SK-N-SH treated with all-trans-retinoic acid at 6 μM for 48 hours (cell line): ENCODE results near the gene OR5F1.

ENCODE experiments used
- ATAC-seq: fragments of 200-7000 bp; cut with Tn5 transposase; 3 replicates; pipeline ENCODE4 v1.9.1; 2020; ENCODE audit warnings: mild to moderate bottlenecking, moderate library complexity
- BACH2 ChIP-seq: fragments of 250-450 bp; sonication (Bioruptor Pico); IDR thresholded peaks from 2 replicates; pipeline ENCODE4 v1.9.0; 2021; ENCODE audit warnings: mild to moderate bottlenecking, borderline replicate concordance
- CREB5 ChIP-seq: fragments of 250-450 bp; sonication (Bioruptor Pico); IDR thresholded peaks from 2 replicates; pipeline ENCODE4 v1.5.1; 2020; ENCODE audit warnings: low read depth, mild to moderate bottlenecking, moderate library complexity
- CSDC2 ChIP-seq: fragments of 250-450 bp; sonication (Bioruptor Pico); IDR thresholded peaks from 2 replicates; pipeline ENCODE4 v1.5.0; 2020; ENCODE audit warnings: mild to moderate bottlenecking, moderate library complexity
- ESRRG ChIP-seq: fragments of 250-450 bp; sonication (Bioruptor Pico); IDR thresholded peaks from 2 replicates; pipeline ENCODE4 v1.6.1; 2021; ENCODE audit warnings: mild to moderate bottlenecking
- ISL1 ChIP-seq: fragments of 250-450 bp; sonication (Bioruptor Pico); IDR thresholded peaks from 2 replicates; pipeline ENCODE4 v2.1.2; 2022; ENCODE audit warnings: mild to moderate bottlenecking, moderate library complexity
- OSR1 ChIP-seq: fragments of 250-450 bp; sonication (Bioruptor Pico); IDR thresholded peaks from 2 replicates; pipeline ENCODE4 v1.8.0; 2022; ENCODE audit warnings: moderate library complexity, mild to moderate bottlenecking, inconsistent platforms
- PATZ1 ChIP-seq: fragments of 250-450 bp; sonication (Bioruptor Pico); IDR thresholded peaks from 2 replicates; pipeline ENCODE4 v1.8.0; 2020; ENCODE audit warnings: mild to moderate bottlenecking, moderate library complexity, borderline replicate concordance
- PPARA ChIP-seq: fragments of 250-450 bp; sonication (Bioruptor Pico); IDR thresholded peaks from 2 replicates; pipeline ENCODE4 v1.5.0; 2020; ENCODE audit warnings: mild to moderate bottlenecking, borderline replicate concordance
- RARB ChIP-seq: fragments of 250-450 bp; sonication (Bioruptor Pico); IDR thresholded peaks from 2 replicates; pipeline ENCODE4 v1.8.0; 2021; ENCODE audit warnings: mild to moderate bottlenecking, moderate library complexity
- SNAI2 ChIP-seq: fragments of 250-450 bp; sonication (Bioruptor Pico); IDR thresholded peaks from 2 replicates; pipeline ENCODE4 v1.5.0; 2020; ENCODE audit warnings: mild to moderate bottlenecking, moderate library complexity
- TCF4 ChIP-seq: fragments of 250-450 bp; sonication (Bioruptor Pico); IDR thresholded peaks from 2 replicates; pipeline ENCODE4 v1.8.0; 2021; ENCODE audit warnings: mild to moderate bottlenecking, moderate library complexity, borderline replicate concordance
- TOX ChIP-seq: fragments of 250-450 bp; sonication (Bioruptor Pico); IDR thresholded peaks from 2 replicates; pipeline ENCODE4 v1.8.0; 2021; ENCODE audit warnings: mild to moderate bottlenecking, moderate library complexity, borderline replicate concordance
- ZC3H10 ChIP-seq: fragments of 250-450 bp; sonication (Bioruptor Pico); IDR thresholded peaks from 2 replicates; pipeline ENCODE4 v1.5.1; 2021; ENCODE audit warnings: mild to moderate bottlenecking, moderate library complexity
- ZFP3 ChIP-seq: fragments of 250-450 bp; sonication (Bioruptor Pico); IDR thresholded peaks from 2 replicates; pipeline ENCODE4 v1.5.0; 2020; ENCODE audit warnings: mild to moderate bottlenecking, moderate library complexity
- ZNF565 ChIP-seq: fragments of 450-650 bp; formaldehyde crosslinking; conservative IDR thresholded peaks from 2 replicates; pipeline ENCODE4 v1.5.0; 2020; ENCODE audit warnings: low read depth, mild to moderate bottlenecking, moderate library complexity
- ZNF70 ChIP-seq: fragments of 450-650 bp; formaldehyde crosslinking; IDR thresholded peaks from 2 replicates; pipeline ENCODE4 v1.5.0; 2020; ENCODE audit warnings: mild to moderate bottlenecking, moderate library complexity
- TF ChIP-seq, protein P1 (sequence below): fragments of 250-450 bp; sonication (Bioruptor Pico); IDR thresholded peaks from 2 replicates; pipeline ENCODE4 v1.8.0; 2021; ENCODE audit warnings: low read depth, mild to moderate bottlenecking, moderate library complexity, borderline replicate concordance
- TF ChIP-seq, protein P2 (sequence below): fragments of 250-450 bp; sonication (Bioruptor Pico); IDR thresholded peaks from 2 replicates; pipeline ENCODE4 v1.5.1; 2021; ENCODE audit warnings: mild to moderate bottlenecking, moderate library complexity
- TF ChIP-seq, protein P3 (sequence below): fragments of 250-450 bp; sonication (Bioruptor Pico); IDR thresholded peaks from 2 replicates; pipeline ENCODE4 v1.5.0; 2020; ENCODE audit warnings: mild to moderate bottlenecking, moderate library complexity

OR5F1 gene

GRCh38 chr11:56013805-56014204 is 19.4 kb upstream of the OR5F1 start:
- ATAC-seq, result no peak

GRCh38 chr11:56010716-56011115 is 16.3 kb upstream of the OR5F1 start:
- TF ChIP-seq TOX (CRISPR knock-in tag), result no peak
- ATAC-seq, result no peak

More at GRCh38 chr11:56013805-56014204, 19.4 kb upstream of the OR5F1 start:
- no peak for TF ChIP-seq ISL1
- TF ChIP-seq, protein P1, sequence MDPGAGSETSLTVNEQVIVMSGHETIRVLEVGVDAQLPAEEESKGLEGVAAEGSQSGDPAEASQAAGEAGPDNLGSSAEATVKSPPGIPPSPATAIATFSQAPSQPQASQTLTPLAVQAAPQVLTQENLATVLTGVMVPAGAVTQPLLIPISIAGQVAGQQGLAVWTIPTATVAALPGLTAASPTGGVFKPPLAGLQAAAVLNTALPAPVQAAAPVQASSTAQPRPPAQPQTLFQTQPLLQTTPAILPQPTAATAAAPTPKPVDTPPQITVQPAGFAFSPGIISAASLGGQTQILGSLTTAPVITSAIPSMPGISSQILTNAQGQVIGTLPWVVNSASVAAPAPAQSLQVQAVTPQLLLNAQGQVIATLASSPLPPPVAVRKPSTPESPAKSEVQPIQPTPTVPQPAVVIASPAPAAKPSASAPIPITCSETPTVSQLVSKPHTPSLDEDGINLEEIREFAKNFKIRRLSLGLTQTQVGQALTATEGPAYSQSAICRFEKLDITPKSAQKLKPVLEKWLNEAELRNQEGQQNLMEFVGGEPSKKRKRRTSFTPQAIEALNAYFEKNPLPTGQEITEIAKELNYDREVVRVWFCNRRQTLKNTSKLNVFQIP (CRISPR knock-in tag), result no peak
- TF ChIP-seq OSR1 (CRISPR knock-in tag), result no peak
- no peak for TF ChIP-seq ZC3H10 (CRISPR knock-in tag)
- no peak for TF ChIP-seq CSDC2 (CRISPR knock-in tag)
- TF ChIP-seq RARB (CRISPR knock-in tag), result no peak
- TF ChIP-seq, protein P2, sequence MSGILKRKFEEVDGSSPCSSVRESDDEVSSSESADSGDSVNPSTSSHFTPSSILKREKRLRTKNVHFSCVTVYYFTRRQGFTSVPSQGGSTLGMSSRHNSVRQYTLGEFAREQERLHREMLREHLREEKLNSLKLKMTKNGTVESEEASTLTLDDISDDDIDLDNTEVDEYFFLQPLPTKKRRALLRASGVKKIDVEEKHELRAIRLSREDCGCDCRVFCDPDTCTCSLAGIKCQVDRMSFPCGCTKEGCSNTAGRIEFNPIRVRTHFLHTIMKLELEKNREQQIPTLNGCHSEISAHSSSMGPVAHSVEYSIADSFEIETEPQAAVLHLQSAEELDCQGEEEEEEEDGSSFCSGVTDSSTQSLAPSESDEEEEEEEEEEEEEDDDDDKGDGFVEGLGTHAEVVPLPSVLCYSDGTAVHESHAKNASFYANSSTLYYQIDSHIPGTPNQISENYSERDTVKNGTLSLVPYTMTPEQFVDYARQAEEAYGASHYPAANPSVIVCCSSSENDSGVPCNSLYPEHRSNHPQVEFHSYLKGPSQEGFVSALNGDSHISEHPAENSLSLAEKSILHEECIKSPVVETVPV, result no peak
- TF ChIP-seq, protein P3, sequence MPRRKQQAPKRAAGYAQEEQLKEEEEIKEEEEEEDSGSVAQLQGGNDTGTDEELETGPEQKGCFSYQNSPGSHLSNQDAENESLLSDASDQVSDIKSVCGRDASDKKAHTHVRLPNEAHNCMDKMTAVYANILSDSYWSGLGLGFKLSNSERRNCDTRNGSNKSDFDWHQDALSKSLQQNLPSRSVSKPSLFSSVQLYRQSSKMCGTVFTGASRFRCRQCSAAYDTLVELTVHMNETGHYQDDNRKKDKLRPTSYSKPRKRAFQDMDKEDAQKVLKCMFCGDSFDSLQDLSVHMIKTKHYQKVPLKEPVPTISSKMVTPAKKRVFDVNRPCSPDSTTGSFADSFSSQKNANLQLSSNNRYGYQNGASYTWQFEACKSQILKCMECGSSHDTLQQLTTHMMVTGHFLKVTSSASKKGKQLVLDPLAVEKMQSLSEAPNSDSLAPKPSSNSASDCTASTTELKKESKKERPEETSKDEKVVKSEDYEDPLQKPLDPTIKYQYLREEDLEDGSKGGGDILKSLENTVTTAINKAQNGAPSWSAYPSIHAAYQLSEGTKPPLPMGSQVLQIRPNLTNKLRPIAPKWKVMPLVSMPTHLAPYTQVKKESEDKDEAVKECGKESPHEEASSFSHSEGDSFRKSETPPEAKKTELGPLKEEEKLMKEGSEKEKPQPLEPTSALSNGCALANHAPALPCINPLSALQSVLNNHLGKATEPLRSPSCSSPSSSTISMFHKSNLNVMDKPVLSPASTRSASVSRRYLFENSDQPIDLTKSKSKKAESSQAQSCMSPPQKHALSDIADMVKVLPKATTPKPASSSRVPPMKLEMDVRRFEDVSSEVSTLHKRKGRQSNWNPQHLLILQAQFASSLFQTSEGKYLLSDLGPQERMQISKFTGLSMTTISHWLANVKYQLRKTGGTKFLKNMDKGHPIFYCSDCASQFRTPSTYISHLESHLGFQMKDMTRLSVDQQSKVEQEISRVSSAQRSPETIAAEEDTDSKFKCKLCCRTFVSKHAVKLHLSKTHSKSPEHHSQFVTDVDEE (CRISPR knock-in tag), result no peak
- TF ChIP-seq ZFP3 (CRISPR knock-in tag), result no peak
- TF ChIP-seq TCF4 (CRISPR knock-in tag), result no peak
- TF ChIP-seq ZNF565 (CRISPR knock-in tag), result no peak
- no peak for TF ChIP-seq PPARA (CRISPR knock-in tag)
- no peak for TF ChIP-seq SNAI2
- TF ChIP-seq CREB5 (CRISPR knock-in tag), result no peak
- TF ChIP-seq ZNF70 (CRISPR knock-in tag), result no peak
- TF ChIP-seq BACH2 (CRISPR knock-in tag), result no peak
- TF ChIP-seq PATZ1 (CRISPR knock-in tag), result no peak
- TF ChIP-seq, all 23 proteins: peak for 0

GRCh38 chr11:55970935-55971334 is 23.5 kb downstream of the OR5F1 start:
- ATAC-seq, result no peak
- TF ChIP-seq BACH2 (CRISPR knock-in tag), result no peak
- TF ChIP-seq CREB5 (CRISPR knock-in tag), result no peak
- no peak for TF ChIP-seq ZNF565 (CRISPR knock-in tag)
- no peak for TF ChIP-seq CSDC2 (CRISPR knock-in tag)
- TF ChIP-seq OSR1 (CRISPR knock-in tag), result no peak
- TF ChIP-seq, protein P2, result no peak
- TF ChIP-seq TOX (CRISPR knock-in tag), result no peak
- no peak for TF ChIP-seq ZNF70 (CRISPR knock-in tag)
- TF ChIP-seq ESRRG (CRISPR knock-in tag), result no peak
- TF ChIP-seq, protein P1 (CRISPR knock-in tag), result no peak
- no peak for TF ChIP-seq ZC3H10 (CRISPR knock-in tag)
- no peak for TF ChIP-seq PPARA (CRISPR knock-in tag)
- TF ChIP-seq, all 23 proteins: peak for 0
